GM18870 (cell line): Measurements from ENCODE around the gene EVX1.

Experiments
- ATAC-seq: cut with Tn5 transposase; IDR thresholded peaks from one replicate; pipeline ENCODE4 v1.9.1; 2021; ENCODE audit warnings: moderate library complexity; ENCODE audit not compliant: unreplicated experiment

The EVX1 gene

DNA sequence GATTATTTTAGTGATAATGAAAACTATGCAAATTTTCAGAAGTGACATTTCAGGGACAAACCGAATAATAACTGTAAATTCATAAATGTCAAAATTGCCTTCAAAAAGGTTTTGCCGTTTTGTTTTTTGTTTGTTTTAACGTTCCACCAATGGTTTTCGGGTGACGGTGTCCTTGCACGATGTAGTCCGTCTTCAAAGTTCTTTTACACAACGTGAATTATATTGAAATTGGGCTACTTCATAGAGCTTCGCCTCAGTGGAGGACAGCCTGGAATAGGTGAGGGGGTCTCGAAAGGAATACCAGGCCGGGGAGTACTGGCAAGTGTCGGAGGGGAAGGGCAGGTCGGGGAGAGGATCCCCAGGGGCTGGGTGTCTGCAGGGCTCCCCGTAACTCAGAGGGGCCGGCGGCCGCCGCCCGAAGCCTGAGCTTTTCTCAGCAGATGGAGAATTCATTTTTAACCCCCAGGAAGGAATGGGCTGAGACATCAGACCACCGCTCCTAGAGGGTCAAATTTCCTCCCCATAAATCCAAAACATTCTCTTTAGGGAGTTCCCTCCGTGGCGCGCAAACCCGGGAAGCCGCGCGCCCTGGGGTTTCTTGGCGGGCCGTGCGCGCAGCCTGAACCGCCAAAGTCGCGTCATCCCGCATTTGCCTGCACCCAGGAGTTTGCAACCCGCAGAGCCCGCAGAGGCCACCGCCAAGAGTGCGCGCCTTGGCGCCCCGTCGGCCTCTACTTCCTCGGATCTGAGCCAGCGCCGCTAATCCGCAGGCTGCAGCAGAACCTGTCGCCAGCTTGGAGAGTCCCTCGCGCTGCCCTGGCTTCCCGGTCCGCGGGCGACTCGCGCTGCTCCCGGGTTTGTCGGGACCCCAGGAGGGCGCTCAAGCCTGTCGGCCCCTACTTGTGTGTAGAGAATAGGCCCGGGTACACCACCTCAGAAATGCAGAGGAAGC is 17.3 kb upstream of the EVX1 start:
- no peak for ATAC-seq

GRCh38 chr7:27229448-27229847 is 13.2 kb upstream of the EVX1 start:
- ATAC-seq: no peak

DNA sequence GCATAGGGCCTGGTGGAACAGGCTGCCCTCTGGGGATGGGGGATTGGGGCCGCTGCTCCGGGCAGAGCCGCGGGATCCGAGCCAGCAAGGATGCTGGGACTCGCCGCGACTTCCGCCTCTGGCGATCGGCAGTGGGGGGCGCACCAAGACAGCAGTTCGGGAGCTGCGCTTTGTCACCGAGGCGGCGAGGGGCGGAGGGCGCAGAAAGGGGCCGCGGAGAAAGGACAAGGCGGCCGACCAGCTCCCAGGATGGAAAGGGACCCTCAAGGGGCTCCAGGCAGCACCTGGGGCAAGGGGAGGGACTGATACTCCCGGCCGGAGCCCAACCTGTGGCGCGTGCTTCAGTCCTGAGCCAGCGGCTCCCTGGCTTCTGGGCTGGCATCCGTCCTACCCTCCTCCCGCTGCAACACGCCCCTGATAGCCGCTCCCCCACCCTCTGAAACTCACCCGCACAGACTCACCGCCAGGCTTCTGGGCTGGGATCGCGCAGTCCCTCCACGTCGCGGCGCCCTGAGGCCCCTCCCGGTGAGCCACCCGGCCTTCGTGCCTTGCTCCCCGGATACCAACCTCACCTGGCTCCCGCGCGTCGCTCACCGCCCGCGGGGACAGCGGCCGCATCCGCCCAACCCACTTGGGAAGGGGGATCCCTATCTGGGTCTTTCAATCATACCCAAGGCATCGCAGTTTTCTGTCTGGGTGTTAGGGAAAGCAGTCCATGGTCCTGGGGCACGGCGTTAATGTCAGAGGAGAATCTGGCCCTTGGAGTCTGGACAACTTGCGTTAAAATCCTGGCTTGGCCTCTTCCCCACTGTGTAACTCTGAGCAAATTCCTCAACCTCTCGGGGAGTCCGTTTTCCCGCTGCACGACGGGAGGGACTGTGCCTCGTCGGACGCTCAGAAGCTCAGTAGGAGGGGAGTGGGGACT is 7.0 kb upstream of the EVX1 start:
- no peak for ATAC-seq

- ATAC-seq: no peak
Observed at GRCh38 chr7:27237735-27238334, 4.8 kb upstream of the EVX1 start.

GRCh38 chr7:27238979-27239386 is 3.6 kb upstream of the EVX1 start:
- no peak for ATAC-seq

DNA sequence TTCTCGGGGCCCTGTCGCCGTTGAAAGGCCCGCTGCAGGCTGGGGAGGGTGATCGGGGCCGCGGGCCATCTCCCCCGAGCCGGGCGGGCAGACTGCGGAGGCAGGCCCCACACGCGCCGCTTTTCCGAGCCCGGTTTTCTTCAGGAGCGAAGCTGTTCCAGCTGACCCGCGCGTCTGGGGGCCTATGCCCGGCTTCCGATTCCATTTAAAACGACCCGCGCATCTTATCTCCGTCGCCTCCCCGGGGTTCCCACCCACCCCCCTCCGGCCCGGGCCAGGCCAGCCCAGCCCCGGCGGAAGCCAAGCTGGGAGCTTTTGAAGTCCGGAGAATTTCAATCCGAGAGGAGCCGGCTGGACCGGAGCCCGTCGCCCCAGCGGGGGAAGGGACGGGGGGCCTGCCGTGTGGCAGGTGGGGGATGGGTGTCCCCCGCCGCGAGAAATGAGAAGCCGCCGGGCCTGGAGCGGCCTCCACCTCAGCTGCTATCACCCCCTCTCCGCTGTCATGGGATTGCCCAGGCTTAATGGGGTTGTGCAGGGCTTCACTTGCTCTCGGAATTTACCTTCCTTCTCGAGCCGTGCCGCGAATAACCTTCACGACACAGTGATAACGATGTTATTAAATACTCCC is 3.1 kb upstream of the EVX1 start:
- no peak for ATAC-seq

- ATAC-seq: no peak
Observed at GRCh38 chr7:27240015-27240731, 2.4 kb upstream of the EVX1 start.

- no peak for ATAC-seq
Observed at GRCh38 chr7:27241189-27242056, 1.2 kb upstream of the EVX1 start.

DNA sequence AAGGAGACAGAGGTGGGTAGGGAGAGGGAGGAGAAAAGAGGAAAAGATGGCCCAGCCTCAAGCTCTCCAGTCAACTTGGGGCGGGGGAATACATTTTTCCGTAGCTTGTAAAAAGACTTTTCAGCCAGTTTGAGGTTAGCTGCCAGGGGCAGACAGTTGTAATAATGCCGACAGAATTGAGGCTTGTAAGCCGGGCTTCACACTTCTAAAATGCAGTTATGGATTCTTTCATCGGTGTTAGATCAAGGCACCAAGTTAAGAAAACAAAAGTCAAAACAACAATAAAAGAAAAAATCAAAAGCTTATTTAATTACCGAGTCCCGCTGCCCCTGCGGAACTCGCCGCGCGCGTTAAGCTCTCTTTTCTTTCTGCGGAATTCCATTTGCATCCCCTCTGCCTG is 448 bp upstream of the EVX1 start:
- ATAC-seq: no peak

DNA sequence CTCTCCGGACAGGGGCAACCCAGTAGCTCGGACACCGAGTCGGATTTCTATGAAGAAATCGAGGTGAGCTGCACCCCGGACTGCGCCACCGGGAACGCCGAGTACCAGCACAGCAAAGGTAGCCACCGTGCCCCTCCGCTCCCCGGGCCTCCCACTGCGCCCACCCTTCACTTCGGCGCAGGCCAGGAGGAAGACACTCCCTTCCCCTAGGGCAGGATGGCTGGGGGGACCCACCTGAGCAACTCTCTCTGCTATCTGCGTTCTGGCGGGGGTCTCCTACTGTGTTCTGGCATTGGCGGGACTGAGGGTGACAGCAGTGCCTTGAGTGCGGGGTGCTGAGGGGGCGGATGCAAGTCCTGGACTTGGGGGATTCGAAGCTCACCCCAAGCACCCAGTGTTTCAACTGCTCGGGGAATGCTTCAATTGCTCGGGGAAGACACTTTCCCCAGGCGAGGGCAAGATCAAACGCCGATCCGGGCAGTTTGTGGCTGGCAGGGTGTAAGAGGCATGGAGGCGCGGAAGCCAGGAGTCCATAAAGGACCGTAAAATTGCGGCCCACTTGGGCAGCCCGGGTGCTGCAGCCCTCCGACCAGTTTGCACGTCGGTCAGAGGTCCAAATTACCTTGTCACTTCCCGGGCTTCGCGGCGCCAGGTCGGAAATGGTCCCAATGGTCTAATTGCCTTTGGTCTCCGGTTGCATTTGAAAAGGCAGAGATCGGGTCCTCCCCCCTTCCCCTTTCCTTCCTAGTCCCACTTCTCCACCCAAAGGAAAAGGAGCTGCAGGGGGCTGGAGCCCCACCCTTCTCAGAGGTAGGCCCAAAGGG is 950 bp downstream of the EVX1 start:
- no peak for ATAC-seq

DNA sequence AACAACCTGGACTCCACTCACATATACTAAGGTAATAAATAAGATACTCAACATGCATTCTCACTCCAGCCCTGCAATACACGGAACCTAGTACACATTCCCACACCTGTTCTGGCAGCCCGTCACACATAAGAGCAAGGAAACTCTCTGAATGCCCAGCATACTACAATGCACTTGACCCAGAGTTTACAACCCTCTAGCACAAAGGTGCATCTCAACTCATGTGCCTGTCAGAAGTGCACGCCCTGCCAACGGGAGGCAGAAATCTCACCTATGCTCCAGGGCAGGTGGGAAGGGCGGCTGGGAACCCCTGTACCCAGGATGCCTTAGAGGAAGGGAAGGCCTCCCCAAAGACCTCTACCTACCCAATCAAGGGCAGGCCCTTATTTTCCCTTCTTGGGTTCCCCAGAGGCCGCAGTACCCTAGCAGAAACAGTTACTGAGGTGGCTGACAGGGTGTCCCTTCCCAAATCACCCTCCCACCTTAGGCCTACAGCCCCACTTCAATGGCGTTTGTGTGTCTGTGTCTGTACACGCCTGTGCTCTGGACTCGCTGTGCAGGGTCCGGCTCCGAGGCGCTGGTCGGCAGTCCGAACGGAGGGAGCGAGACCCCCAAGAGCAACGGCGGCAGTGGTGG is 2.0 kb downstream of the EVX1 start:
- ATAC-seq: no peak

DNA sequence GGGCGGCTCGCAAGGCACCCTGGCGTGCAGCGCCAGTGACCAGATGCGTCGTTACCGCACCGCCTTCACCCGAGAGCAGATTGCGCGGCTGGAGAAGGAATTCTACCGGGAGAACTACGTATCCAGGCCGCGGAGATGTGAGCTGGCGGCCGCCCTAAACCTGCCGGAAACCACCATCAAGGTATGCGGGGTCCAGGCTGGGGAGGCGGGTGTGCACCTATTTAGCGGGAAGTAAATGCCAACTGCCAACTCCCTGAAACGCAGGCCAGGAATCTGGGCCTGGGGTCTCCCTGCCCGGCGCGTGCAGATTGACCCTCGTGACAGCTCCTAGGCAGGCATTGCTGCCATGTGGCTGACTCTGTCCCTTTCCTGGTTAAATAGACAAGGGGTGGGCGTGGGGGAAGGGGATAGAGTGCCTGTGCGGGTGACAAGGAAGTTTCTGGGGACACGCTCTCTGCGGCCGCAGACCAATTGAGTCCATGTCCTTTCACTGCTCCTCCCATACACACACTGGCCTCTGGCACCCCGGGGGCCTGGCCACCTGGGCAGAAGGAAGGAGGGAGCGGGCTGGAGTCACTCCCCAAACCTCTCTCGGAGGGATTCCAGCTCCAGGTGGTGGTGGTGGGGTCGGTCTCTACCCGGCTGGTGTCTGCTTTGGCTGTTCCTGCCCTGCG is 2.7 kb downstream of the EVX1 start:
- ATAC-seq: no peak

GRCh38 chr7:27245798-27246691 is 3.4 kb downstream of the EVX1 start:
- no peak for ATAC-seq

- no peak for ATAC-seq
Observed at GRCh38 chr7:27247000-27247399, 4.4 kb downstream of the EVX1 start.

DNA sequence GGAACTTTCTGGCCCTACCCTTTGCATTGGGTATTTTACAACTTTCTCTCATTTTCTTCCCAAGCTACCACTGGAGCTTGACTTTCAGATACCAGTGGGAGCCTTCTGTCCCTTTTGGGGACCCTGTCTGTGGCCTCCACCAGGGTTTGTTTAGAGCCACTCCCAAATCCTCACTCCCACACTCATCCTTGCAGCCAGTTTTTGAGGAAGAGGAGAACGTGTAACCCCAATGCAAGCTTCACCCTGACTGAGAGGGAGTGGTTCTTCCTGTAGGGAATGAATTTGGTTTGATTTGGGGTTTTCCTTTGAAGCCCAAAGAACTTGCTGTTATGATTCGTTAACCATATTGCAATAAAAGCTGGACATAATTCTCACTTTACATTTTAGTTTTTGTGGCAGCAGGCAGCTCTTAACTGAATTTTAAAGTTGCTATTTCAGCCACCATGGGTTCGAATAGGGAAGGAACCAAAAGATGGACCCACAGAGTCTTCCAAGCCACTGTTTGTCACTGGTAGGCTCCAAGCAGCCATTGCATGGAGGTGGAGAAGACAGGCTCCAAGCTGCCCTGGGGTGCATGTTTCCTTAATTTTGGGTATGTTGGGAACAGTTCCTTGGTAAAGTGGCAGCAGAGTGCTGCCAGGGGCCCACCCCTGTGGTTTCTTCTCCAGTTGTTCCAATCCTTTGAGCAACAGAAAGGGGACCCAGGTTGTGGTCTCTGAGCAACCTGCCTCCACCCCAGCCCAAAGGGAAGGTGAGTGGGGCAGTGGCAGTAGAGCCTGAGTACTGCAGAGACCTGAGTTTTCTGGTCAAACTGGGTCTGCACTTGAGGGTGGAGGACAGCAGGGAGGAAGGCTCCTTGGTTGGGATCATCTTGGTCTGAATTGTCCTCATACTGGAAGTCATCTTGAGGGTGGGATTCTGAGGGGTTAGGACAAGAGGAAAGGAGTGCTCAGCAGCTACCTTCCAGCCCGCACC is 5.1 kb downstream of the EVX1 start:
- no peak for ATAC-seq
